Neural cell (in vitro differentiated cells): ENCODE data around the gene BRICD5. TPM values are rescaled to one million over a fixed set of nuclear protein-coding genes. Genes with fewer than 3 reads are reported as not detected.

Experiments used
- H2AFZ ChIP-seq: fragments of 200-600, 300-800 bp; sonication (generic), shearing (Covaris generic); 2 replicates; pipeline ENCODE4 v1.6.0; 2014; ENCODE audit warnings: low read depth, mild to moderate bottlenecking, antibody characterized with exemption, low read length, moderate library complexity
- H3F3A ChIP-seq: fragments of 200-600 bp; shearing (Covaris generic); 2 replicates; pipeline ENCODE4 v1.6.1; 2016; ENCODE audit warnings: mild to moderate bottlenecking, moderate library complexity, mixed read lengths, antibody characterized with exemption, low read length; ENCODE audit not compliant: insufficient read depth, poor library complexity, severe bottlenecking
- H3K27ac ChIP-seq: fragments of 200-600, 300-800 bp; sonication (generic), shearing (Covaris generic); 2 replicates; pipeline ENCODE4 v1.5.1; 2014; ENCODE audit warnings: mild to moderate bottlenecking, low read length, moderate library complexity
- H3K27me3 ChIP-seq: fragments of 300-800, 200-600 bp; sonication (generic), shearing (Covaris generic); 2 replicates; pipeline ENCODE4 v1.6.0; 2014; ENCODE audit warnings: mild to moderate bottlenecking, low read depth, low read length, moderate library complexity; ENCODE audit not compliant: insufficient read depth
- H3K36me3 ChIP-seq: fragments of 300-800, 200-600 bp; sonication (generic), shearing (Covaris generic); 2 replicates; pipeline ENCODE4 v1.5.1; 2014; ENCODE audit warnings: mild to moderate bottlenecking, antibody characterized with exemption, low read length, moderate library complexity; ENCODE audit not compliant: insufficient read depth
- H3K4me2 ChIP-seq: fragments of 300-800, 200-600 bp; sonication (generic), shearing (Covaris generic); 2 replicates; pipeline ENCODE4 v1.6.0; 2014; ENCODE audit warnings: mild to moderate bottlenecking, low read length
- H3K4me3 ChIP-seq: fragments of 300-800, 200-600 bp; sonication (generic), shearing (Covaris generic); 2 replicates; pipeline ENCODE4 v1.5.1; 2014; ENCODE audit warnings: mild to moderate bottlenecking, low read length, moderate library complexity
- H3K79me2 ChIP-seq: fragments of 200-600 bp; shearing (Covaris generic); replicated peaks from 2 replicates; pipeline ENCODE4 v1.6.0; 2014; ENCODE audit warnings: mild to moderate bottlenecking, low read length, moderate library complexity; ENCODE audit not compliant: insufficient read depth
- H3K9ac ChIP-seq: fragments of 300-800, 200-600 bp; sonication (generic), shearing (Covaris generic); 2 replicates; pipeline ENCODE4 v1.6.1; 2016; ENCODE audit warnings: mild to moderate bottlenecking, low read length, mixed read lengths
- H3K9me2 ChIP-seq: fragments of 200-600 bp; shearing (Covaris generic); 2 replicates; pipeline ENCODE4 v1.6.1; 2016; ENCODE audit warnings: mild to moderate bottlenecking, low read length, mixed read lengths; ENCODE audit not compliant: insufficient read depth
- H3K9me3 ChIP-seq: fragments of 200-600, 300-800 bp; sonication (generic), shearing (Covaris generic); 2 replicates; pipeline ENCODE4 v1.6.1; 2016; ENCODE audit warnings: mild to moderate bottlenecking, mixed run types, low read length, moderate library complexity, mixed read lengths
- H4K20me1 ChIP-seq: fragments of 200-600 bp; shearing (Covaris generic); 2 replicates; pipeline ENCODE4 v1.6.1; 2016; ENCODE audit warnings: mild to moderate bottlenecking, mixed run types; ENCODE audit not compliant: insufficient read depth
- EP300 ChIP-seq: fragments of 450-650 bp; conservative IDR thresholded peaks from 2 replicates; pipeline ENCODE4 v1.6.1; 2014; ENCODE audit warnings: antibody characterized with exemption, mild to moderate bottlenecking, moderate library complexity; ENCODE audit not compliant: poor library complexity, severe bottlenecking
- EZH2 ChIP-seq: fragments of 200-600, 300-800 bp; shearing (Covaris generic), sonication (generic); IDR thresholded peaks from 2 replicates; pipeline ENCODE4 v1.6.1; 2014; ENCODE audit warnings: antibody characterized with exemption, low read length, borderline replicate concordance, mild to moderate bottlenecking; ENCODE audit not compliant: insufficient read depth, poor library complexity, severe bottlenecking
- MXI1 ChIP-seq: fragments of 450-650 bp; conservative IDR thresholded peaks from 2 replicates; pipeline ENCODE4 v1.6.1; 2014; ENCODE audit warnings: antibody characterized with exemption, mild to moderate bottlenecking; ENCODE audit not compliant: poor library complexity, severe bottlenecking
- POLR2AphosphoS5 ChIP-seq: IDR thresholded peaks from 2 replicates; pipeline ENCODE4 v1.6.1; 2012
- RAD21 ChIP-seq: fragments of 450-650 bp; conservative IDR thresholded peaks from 2 replicates; pipeline ENCODE4 v1.6.1; 2014; ENCODE audit warnings: antibody characterized with exemption, mild to moderate bottlenecking, moderate library complexity
- SMC3 ChIP-seq: fragments of 450-650 bp; conservative IDR thresholded peaks from 2 replicates; pipeline ENCODE4 v1.6.1; 2014; ENCODE audit warnings: antibody characterized with exemption, mild to moderate bottlenecking, moderate library complexity; ENCODE audit not compliant: poor library complexity
- TAF1 ChIP-seq: IDR thresholded peaks from 2 replicates; pipeline ENCODE4 v1.6.1; 2012; ENCODE audit warnings: low read depth
- polyA plus RNA-seq: library from polyadenylated mRNA; depleted of rRNA; stranded (reverse); fragments of >200 nt; gene quantifications from 2 replicates; pipeline ENCODE4 v1.2.3, GENCODE V29; 2014
- TF ChIP-seq, protein P1 (sequence below): IDR thresholded peaks from 2 replicates; pipeline ENCODE4 v1.6.1; 2012; ENCODE audit warnings: borderline replicate concordance
- TF ChIP-seq, protein P2 (sequence below): fragments of 450-650 bp; IDR thresholded peaks from 2 replicates; pipeline ENCODE4 v1.5.1; 2014; ENCODE audit warnings: antibody characterized with exemption, mild to moderate bottlenecking, moderate library complexity; ENCODE audit not compliant: poor library complexity, severe bottlenecking

Gene BRICD5
- polyA plus RNA-seq, 1 donor from 2014 or later, result 39.2 TPM

GRCh38 chr16:2181952-2182351 lies 28.7 kb downstream of the BRICD5 start:
- Histone ChIP-seq H3K9ac (no peak overlapping the region), H3K9me2 (no peaks in the 10 kb centered on the region), H4K20me1 (no peaks in the 10 kb centered on the region), H3K79me2 (no peaks in the 10 kb centered on the region), H3K27ac (no peak overlapping the region), H3K9me3 (no peaks in the 10 kb centered on the region), H3K36me3 (no peaks in the 10 kb centered on the region), H3K27me3 (no peaks in the 10 kb centered on the region), H3F3A (no peaks in the 10 kb centered on the region), H3K4me3 (no peak overlapping the region), H2AFZ (no peak overlapping the region), H3K4me2 (no peak overlapping the region)
- TF ChIP-seq MXI1, result no peak
- no peak for TF ChIP-seq TAF1
- no peak for TF ChIP-seq EP300
- no peak for TF ChIP-seq RAD21
- no peak for TF ChIP-seq EZH2
- no peak for TF ChIP-seq POLR2AphosphoS5
- no peak for TF ChIP-seq SMC3
- TF ChIP-seq, protein P1, sequence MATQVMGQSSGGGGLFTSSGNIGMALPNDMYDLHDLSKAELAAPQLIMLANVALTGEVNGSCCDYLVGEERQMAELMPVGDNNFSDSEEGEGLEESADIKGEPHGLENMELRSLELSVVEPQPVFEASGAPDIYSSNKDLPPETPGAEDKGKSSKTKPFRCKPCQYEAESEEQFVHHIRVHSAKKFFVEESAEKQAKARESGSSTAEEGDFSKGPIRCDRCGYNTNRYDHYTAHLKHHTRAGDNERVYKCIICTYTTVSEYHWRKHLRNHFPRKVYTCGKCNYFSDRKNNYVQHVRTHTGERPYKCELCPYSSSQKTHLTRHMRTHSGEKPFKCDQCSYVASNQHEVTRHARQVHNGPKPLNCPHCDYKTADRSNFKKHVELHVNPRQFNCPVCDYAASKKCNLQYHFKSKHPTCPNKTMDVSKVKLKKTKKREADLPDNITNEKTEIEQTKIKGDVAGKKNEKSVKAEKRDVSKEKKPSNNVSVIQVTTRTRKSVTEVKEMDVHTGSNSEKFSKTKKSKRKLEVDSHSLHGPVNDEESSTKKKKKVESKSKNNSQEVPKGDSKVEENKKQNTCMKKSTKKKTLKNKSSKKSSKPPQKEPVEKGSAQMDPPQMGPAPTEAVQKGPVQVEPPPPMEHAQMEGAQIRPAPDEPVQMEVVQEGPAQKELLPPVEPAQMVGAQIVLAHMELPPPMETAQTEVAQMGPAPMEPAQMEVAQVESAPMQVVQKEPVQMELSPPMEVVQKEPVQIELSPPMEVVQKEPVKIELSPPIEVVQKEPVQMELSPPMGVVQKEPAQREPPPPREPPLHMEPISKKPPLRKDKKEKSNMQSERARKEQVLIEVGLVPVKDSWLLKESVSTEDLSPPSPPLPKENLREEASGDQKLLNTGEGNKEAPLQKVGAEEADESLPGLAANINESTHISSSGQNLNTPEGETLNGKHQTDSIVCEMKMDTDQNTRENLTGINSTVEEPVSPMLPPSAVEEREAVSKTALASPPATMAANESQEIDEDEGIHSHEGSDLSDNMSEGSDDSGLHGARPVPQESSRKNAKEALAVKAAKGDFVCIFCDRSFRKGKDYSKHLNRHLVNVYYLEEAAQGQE, result no peak

DNA sequence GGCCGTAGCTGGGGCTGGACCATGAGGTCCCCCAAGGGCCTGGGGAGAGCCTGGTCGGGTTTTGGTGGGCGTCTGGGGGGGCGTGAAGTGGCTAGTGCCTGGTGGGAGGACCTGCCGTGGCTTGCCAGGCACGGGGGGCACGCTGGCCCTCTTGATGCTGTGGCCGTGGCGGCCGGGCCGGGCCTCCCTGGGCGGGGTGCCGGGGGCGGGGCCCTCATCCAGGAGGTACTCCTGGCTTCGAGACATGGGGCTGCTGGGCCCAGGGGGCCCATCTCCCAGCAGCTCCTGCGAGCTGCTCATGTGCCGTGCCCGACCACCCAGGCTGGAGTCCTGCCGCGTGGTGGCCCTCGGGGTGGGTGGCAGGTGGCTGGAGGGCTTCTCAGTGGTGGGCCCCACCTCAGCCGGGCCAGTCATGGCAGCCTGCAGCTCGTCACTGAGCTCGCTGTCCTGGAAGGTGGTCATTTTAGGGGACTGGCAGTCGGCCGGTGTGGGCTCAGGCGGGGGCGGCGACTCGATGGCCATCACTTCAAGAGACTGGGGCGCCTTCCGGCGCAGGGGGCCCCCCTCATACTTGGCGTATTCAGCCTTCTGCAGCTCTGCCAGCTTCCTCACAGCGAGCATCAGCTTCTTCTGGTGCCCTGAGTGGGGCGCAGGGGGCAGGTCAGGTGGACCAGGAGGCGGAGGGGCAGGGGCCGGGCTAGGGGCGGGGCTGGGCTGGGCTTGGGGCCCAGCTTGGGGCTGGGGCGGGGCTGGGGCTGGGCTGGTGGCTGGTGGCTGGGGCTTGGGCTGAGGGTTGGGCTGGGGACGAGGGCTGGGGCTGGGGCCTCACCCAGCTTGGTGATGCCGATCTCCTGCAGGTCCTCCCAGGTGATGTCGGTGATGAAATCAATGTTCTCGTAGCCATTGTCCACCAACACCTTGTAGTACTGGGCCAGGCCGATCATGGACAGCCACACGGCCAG lies 29.4 kb downstream of the BRICD5 start:
- H3K36me3 ChIP-seq, result no peaks in the 10 kb centered on the region
- H3F3A ChIP-seq, result no peaks in the 10 kb centered on the region
- no peak overlapping the region for H3K9ac ChIP-seq
- no peak overlapping the region for H3K27ac ChIP-seq
- TF ChIP-seq, protein P1, result no peak
- TF ChIP-seq, protein P2, sequence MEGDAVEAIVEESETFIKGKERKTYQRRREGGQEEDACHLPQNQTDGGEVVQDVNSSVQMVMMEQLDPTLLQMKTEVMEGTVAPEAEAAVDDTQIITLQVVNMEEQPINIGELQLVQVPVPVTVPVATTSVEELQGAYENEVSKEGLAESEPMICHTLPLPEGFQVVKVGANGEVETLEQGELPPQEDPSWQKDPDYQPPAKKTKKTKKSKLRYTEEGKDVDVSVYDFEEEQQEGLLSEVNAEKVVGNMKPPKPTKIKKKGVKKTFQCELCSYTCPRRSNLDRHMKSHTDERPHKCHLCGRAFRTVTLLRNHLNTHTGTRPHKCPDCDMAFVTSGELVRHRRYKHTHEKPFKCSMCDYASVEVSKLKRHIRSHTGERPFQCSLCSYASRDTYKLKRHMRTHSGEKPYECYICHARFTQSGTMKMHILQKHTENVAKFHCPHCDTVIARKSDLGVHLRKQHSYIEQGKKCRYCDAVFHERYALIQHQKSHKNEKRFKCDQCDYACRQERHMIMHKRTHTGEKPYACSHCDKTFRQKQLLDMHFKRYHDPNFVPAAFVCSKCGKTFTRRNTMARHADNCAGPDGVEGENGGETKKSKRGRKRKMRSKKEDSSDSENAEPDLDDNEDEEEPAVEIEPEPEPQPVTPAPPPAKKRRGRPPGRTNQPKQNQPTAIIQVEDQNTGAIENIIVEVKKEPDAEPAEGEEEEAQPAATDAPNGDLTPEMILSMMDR, result no peak
- TF ChIP-seq TAF1, result no peak
- no peak for TF ChIP-seq MXI1
- TF ChIP-seq EP300, result no peak
- TF ChIP-seq RAD21, result no peak
- TF ChIP-seq EZH2, result no peak
- TF ChIP-seq SMC3, result no peak
- no peak for TF ChIP-seq POLR2AphosphoS5
- H3K79me2 ChIP-seq, result no peaks in the 10 kb centered on the region
- H3K4me2 ChIP-seq, result no peak overlapping the region
- H3K4me3 ChIP-seq, result no peak overlapping the region
- H2AFZ ChIP-seq, result no peak overlapping the region
- H3K9me3 ChIP-seq, result no peaks in the 10 kb centered on the region
- no peaks in the 10 kb centered on the region for H3K9me2 ChIP-seq
- no peaks in the 10 kb centered on the region for H4K20me1 ChIP-seq
- H3K27me3 ChIP-seq, result no peaks in the 10 kb centered on the region
